IMR-90 (cell line): ENCODE data around the gene XRCC5. TPM values are rescaled to one million over a fixed set of nuclear protein-coding genes. Genes with fewer than 3 reads are reported as not detected.

Source experiments
- ATAC-seq: fragments of 200-7000 bp; cut with Tn5 transposase; 2 replicates; pipeline ENCODE4 v1.9.1; 2020; ENCODE audit warnings: low read depth, mild to moderate bottlenecking, moderate library complexity
- BruUV-seq: library from RNA; stranded (reverse); fragments of 400-500 nt; replicated peaks from 2 replicates; lab custom pipeline; 2021; lab: Mats Ljungman, UMichigan
- CTCF ChIA-PET: fragments of 300-600 bp; formaldehyde crosslinking; extraction: SDS; loops from one replicate; lab custom pipeline; 2021; ENCODE audit warnings: antibody characterized with exemption; lab: Yijun Ruan, JAX
- POLR2A ChIA-PET: fragments of 300-600 bp; sonication (Branson Sonifier 250); formaldehyde crosslinking; loops from one replicate; lab custom pipeline; 2022; ENCODE audit warnings: antibody characterized with exemption; ENCODE audit not compliant: unreplicated experiment; lab: Charles Lee
- DNase-seq: peaks from one replicate; pipeline ENCODE4 v3.0.0; 2013
- H2AFZ ChIP-seq: replicated peaks from 2 replicates; pipeline ENCODE3; 2013; ENCODE audit warnings: low read length, mild to moderate bottlenecking; ENCODE audit not compliant: poor library complexity
- H2AK5ac ChIP-seq: 2 replicates; pipeline ENCODE4 v1.6.1; 2013; ENCODE audit warnings: low read depth, low read length, inconsistent platforms
- H2AK9ac ChIP-seq: replicated peaks from 2 replicates; pipeline ENCODE3; 2013; ENCODE audit warnings: mild to moderate bottlenecking, low read depth, low read length, moderate library complexity; ENCODE audit not compliant: poor library complexity
- H2BK120ac ChIP-seq: 2 replicates; pipeline ENCODE4 v1.6.1; 2013; ENCODE audit warnings: low read depth, low read length, inconsistent platforms
- H2BK15ac ChIP-seq: 3 replicates; pipeline ENCODE4 v1.6.1; 2013; ENCODE audit warnings: low read depth, low read length, inconsistent platforms
- H2BK20ac ChIP-seq: 2 replicates; pipeline ENCODE4 v1.6.1; 2013; ENCODE audit warnings: low read depth, mild to moderate bottlenecking, inconsistent platforms, low read length, moderate library complexity
- H2BK5ac ChIP-seq: 2 replicates; pipeline ENCODE4 v1.6.1; 2013; ENCODE audit warnings: mild to moderate bottlenecking, low read depth, low read length, inconsistent platforms; ENCODE audit not compliant: poor library complexity, severe bottlenecking
- H3K14ac ChIP-seq: replicated peaks from 2 replicates; pipeline ENCODE4 v1.6.1; 2013; ENCODE audit warnings: low read depth, low read length, inconsistent platforms
- H3K18ac ChIP-seq: 2 replicates; pipeline ENCODE4 v1.6.1; 2013; ENCODE audit warnings: low read depth, low read length, control low read depth
- H3K23ac ChIP-seq: 2 replicates; pipeline ENCODE4 v1.6.1; 2013; ENCODE audit warnings: low read depth, low read length, inconsistent platforms
- H3K27ac ChIP-seq: 2 replicates; pipeline ENCODE4 v1.5.1; 2013; ENCODE audit warnings: mild to moderate bottlenecking, control low read depth, low read length; ENCODE audit not compliant: insufficient read depth
- H3K27me3 ChIP-seq: 2 replicates; pipeline ENCODE4 v1.6.1; 2013; ENCODE audit warnings: low read length; ENCODE audit not compliant: control insufficient read depth, insufficient read depth
- H3K36me3 ChIP-seq: 2 replicates; pipeline ENCODE4 v1.6.1; 2013; ENCODE audit warnings: low read length, mixed read lengths; ENCODE audit not compliant: control insufficient read depth, insufficient read depth
- H3K4ac ChIP-seq: 2 replicates; pipeline ENCODE4 v1.6.1; 2013; ENCODE audit warnings: low read depth, low read length, inconsistent platforms
- H3K4me1 ChIP-seq: 2 replicates; pipeline ENCODE4 v1.6.1; 2013; ENCODE audit warnings: low read length, mixed read lengths; ENCODE audit not compliant: control insufficient read depth, insufficient read depth
- H3K4me2 ChIP-seq: 2 replicates; pipeline ENCODE4 v1.6.1; 2013; ENCODE audit warnings: low read depth, mild to moderate bottlenecking, control low read depth, low read length, moderate library complexity
- H3K4me3 ChIP-seq: 2 replicates; pipeline ENCODE4 v1.5.1; 2013; ENCODE audit warnings: low read depth, mild to moderate bottlenecking, control low read depth, low read length, moderate library complexity; ENCODE audit not compliant: insufficient read depth
- H3K56ac ChIP-seq: 2 replicates; pipeline ENCODE4 v1.6.1; 2013; ENCODE audit warnings: low read length, inconsistent platforms; ENCODE audit not compliant: insufficient read depth; ENCODE audit errors: extremely low read depth
- H3K79me1 ChIP-seq, 2 experiments: 2 replicates each; pipeline ENCODE4 v1.6.1; 2013; ENCODE audit warnings: low read length in 2 of 2, inconsistent platforms in 1 of 2, low read depth in 1 of 2
- H3K9ac ChIP-seq: 2 replicates; pipeline ENCODE4 v1.6.1; 2013; ENCODE audit warnings: low read depth, low read length, control low read depth
- H3K9me1 ChIP-seq: 2 replicates; pipeline ENCODE4 v1.6.1; 2013; ENCODE audit warnings: low read length, inconsistent platforms; ENCODE audit not compliant: insufficient read depth
- H3K9me3 ChIP-seq: 2 replicates; pipeline ENCODE4 v1.6.1; 2013; ENCODE audit warnings: low read length; ENCODE audit not compliant: control insufficient read depth, insufficient read depth
- H4K20me1 ChIP-seq: 2 replicates; pipeline ENCODE4 v1.6.1; 2013; ENCODE audit warnings: low read length, inconsistent platforms; ENCODE audit not compliant: insufficient read depth
- H4K5ac ChIP-seq: 2 replicates; pipeline ENCODE4 v1.6.1; 2013; ENCODE audit warnings: mild to moderate bottlenecking, low read depth, low read length, control low read depth
- H4K8ac ChIP-seq, 2 experiments: 2 replicates each; pipeline ENCODE4 v1.6.1; 2013; ENCODE audit warnings: low read depth in 2 of 2, low read length in 2 of 2, control low read depth in 1 of 2, inconsistent platforms in 1 of 2
- H4K91ac ChIP-seq: 2 replicates; pipeline ENCODE4 v1.6.1; 2013; ENCODE audit warnings: low read depth, low read length, inconsistent platforms; ENCODE audit not compliant: insufficient read depth
- CTCF ChIP-seq: conservative IDR thresholded peaks from 2 replicates; pipeline ENCODE4 v1.5.1; 2012; ENCODE audit warnings: mild to moderate bottlenecking, low read depth, low read length, improper control_type of control experiment
- MAZ ChIP-seq: IDR thresholded peaks from 2 replicates; pipeline ENCODE4 v1.6.1; 2012; ENCODE audit warnings: low read depth, mild to moderate bottlenecking, low read length, improper control_type of control experiment, moderate library complexity, borderline replicate concordance
- POLR2A ChIP-seq: IDR thresholded peaks from 2 replicates; pipeline ENCODE4 v1.6.1; 2012; ENCODE audit warnings: mild to moderate bottlenecking, low read depth, low read length
- RAD21 ChIP-seq: IDR thresholded peaks from 2 replicates; pipeline ENCODE4 v1.6.1; 2012; ENCODE audit warnings: low read length, improper control_type of control experiment
- RCOR1 ChIP-seq: IDR thresholded peaks from 2 replicates; pipeline ENCODE4 v1.6.1; 2012; ENCODE audit warnings: mild to moderate bottlenecking, low read length, improper control_type of control experiment; ENCODE audit not compliant: insufficient replicate concordance
- RFX5 ChIP-seq: IDR thresholded peaks from 2 replicates; pipeline ENCODE4 v1.8.0; 2012; ENCODE audit warnings: low read depth, mild to moderate bottlenecking, low read length, moderate library complexity
- SMC3 ChIP-seq: fragments of 150-350 bp; IDR thresholded peaks from 2 replicates; pipeline ENCODE4 v1.6.1; 2016; ENCODE audit warnings: low read depth, mild to moderate bottlenecking, antibody characterized with exemption, low read length, moderate library complexity
- WGBS, 2 experiments: methylation state at CpG; one replicate each; pipeline versions ENCODE4 v1.1.5 to v1.1.7; 2013; ENCODE audit warnings: missing lambda C conversion rate in 2 of 2; ENCODE audit not compliant: insufficient read length in 1 of 2; ENCODE audit errors: extremely low coverage in 2 of 2; 5-methylcytosine and 5-hydroxymethylcytosine counted together
- dilution Hi-C: fragments of 300-500 bp; cut with HindIII; formaldehyde crosslinking; loops from one replicate; pipeline ENCODE4 v1.14.3; 2018; ENCODE audit warnings: low sequenced_read_pairs; ENCODE audit not compliant: unreplicated experiment
- in situ Hi-C: fragments of 300-500 bp; cut with MboI; formaldehyde crosslinking; loops from 3 replicates; pipeline ENCODE4 v1.14.3; 2019; ENCODE audit warnings: low sequenced_read_pairs, inconsistent platforms, mixed read lengths
- intact Hi-C: fragments of 100-400 bp; cut with micrococcal nuclease; formaldehyde crosslinking; loops from 2 replicates; pipeline ENCODE4 v1.10.0; 2022
- polyA plus RNA-seq, 3 experiments: library from polyadenylated mRNA; depleted of rRNA; stranded (reverse); fragments of >200 nt; gene quantifications; 2 replicates each; pipeline ENCODE4 v1.2.3, GENCODE V29; 2012; ENCODE audit warnings: low replicate concordance in 1 of 3
- total RNA-seq: library from RNA; depleted of rRNA; stranded (reverse); fragments of >200 nt; gene quantifications from 2 replicates; pipeline ENCODE4 v1.2.3, GENCODE V29; 2012

The XRCC5 gene
- total and polyA plus RNA-seq, 2 of the 4 experiments (the other 2 are of a cell fraction): 144 to 509 TPM

- H3K36me3 ChIP-seq: peaks cover 52% of the 10 kb centered on the region
- whole genome bisulfite sequencing, 2 experiments: no CpG with 5 or more reads among the region's 4 CpGs
- CTCF ChIA-PET: no interaction called here
Observed at GRCh38 chr2:216160786-216161185, 51.6 kb downstream of the XRCC5 start.

More at GRCh38 chr2:216160786-216161185, 51.6 kb downstream of the XRCC5 start:
- Histone ChIP-seq H3K14ac (no peak overlapping the region), H3K4me1 (no peaks in the 10 kb centered on the region), H2AK9ac (no peak overlapping the region), H2BK20ac (no peak overlapping the region), H2BK120ac (no peak overlapping the region), H3K4me3 (no peak overlapping the region), H3K18ac (no peak overlapping the region), H2BK15ac (no peak overlapping the region), H3K4me2 (no peak overlapping the region), H3K9me3 (no peaks in the 10 kb centered on the region), H2BK5ac (no peak overlapping the region), H4K5ac (no peak overlapping the region), H3K23ac (no peak overlapping the region), H3K27ac (no peak overlapping the region), H4K91ac (no peak overlapping the region), H4K20me1 (no peaks in the 10 kb centered on the region; the same call in none of the 2 replicates), H4K8ac (peak overlapping the region in 1 of 2 experiments; percentile 21; a peak in 1 of 4 replicates), H2AK5ac (no peak overlapping the region), H3K4ac (no peak overlapping the region), H2AFZ (no peak overlapping the region), H3K9ac (no peak overlapping the region), H3K9me1 (peaks cover 8% of the 10 kb centered on the region; the same call in 1 of the 2 replicates), H3K79me1 (peaks cover 30 to 57% of the 10 kb centered on the region in 2 experiments), H3K27me3 (no peaks in the 10 kb centered on the region), H3K56ac (no peak overlapping the region)
- in situ Hi-C loops: no loop called here
- dilution Hi-C loops: no loop called here
- no peak for ATAC-seq
- no TSS peak for BruUV-seq
- no peak for TF ChIP-seq CTCF
- no peak for TF ChIP-seq RAD21
- TF ChIP-seq POLR2A: no peak
- no peak for TF ChIP-seq RCOR1
- no peak for TF ChIP-seq MAZ
- no peak for TF ChIP-seq SMC3
- no peak for TF ChIP-seq RFX5
- intact Hi-C loops: no loop called here
- DNase-seq: no peak
- POLR2A ChIA-PET: no interaction called here
